Gastroesophageal sphincter (tissue), 4 donors: Measurements from ENCODE around the gene LAMA3. TPM values are rescaled to one million over a fixed set of nuclear protein-coding genes. Genes with fewer than 3 reads are reported as not detected.

ENCODE experiments used
- ATAC-seq: fragments of 150-250 bp; one replicate; pipeline ENCODE4 v1.9.1; 2016; ENCODE audit warnings: mild to moderate bottlenecking, moderate library complexity
- H3K27ac ChIP-seq, 4 donors: fragments of 200-600 bp; sonication (generic) in 3 of 4; 1 replicate in 3 of 4; 2 replicates in 1 of 4; pipeline ENCODE4 v1.5.1; 2016 to 2019
- H3K27me3 ChIP-seq: fragments of 200-600 bp; sonication (generic); one replicate; pipeline ENCODE4 v1.5.1; 2019
- H3K36me3 ChIP-seq, 2 donors: fragments of 200-600 bp; sonication (generic); one replicate each; pipeline ENCODE4 v1.5.1; 2019; ENCODE audit warnings: control low read depth in 1 of 2
- H3K4me1 ChIP-seq, 3 donors: fragments of 200-600 bp; sonication (generic); 1 replicate in 2 of 3; 2 replicates in 1 of 3; pipeline ENCODE4 v1.5.1; 2016 to 2019; ENCODE audit warnings: control low read depth in 2 of 3
- H3K4me3 ChIP-seq, 2 donors: fragments of 200-600 bp; sonication (generic); one replicate each; pipeline ENCODE4 v1.5.1; 2019; ENCODE audit warnings: mild to moderate bottlenecking in 1 of 2, moderate library complexity in 1 of 2
- H3K9me3 ChIP-seq, 3 donors: fragments of 200-600 bp; sonication (generic); one replicate each; pipeline ENCODE4 v1.5.1; 2017 to 2019; ENCODE audit warnings: control low read depth in 2 of 3
- EP300 ChIP-seq: sonication (generic); formaldehyde crosslinking; IDR thresholded peaks from one replicate; pipeline ENCODE4 v1.6.1; 2017; ENCODE audit warnings: antibody characterized with exemption, mild to moderate bottlenecking
- POLR2A ChIP-seq, 2 donors: fragments of 450-650 bp; IDR thresholded peaks; one replicate each; pipeline ENCODE4 v1.6.1; 2017; ENCODE audit warnings: antibody characterized with exemption in 2 of 2, mild to moderate bottlenecking in 2 of 2, moderate library complexity in 1 of 2
- POLR2AphosphoS5 ChIP-seq: sonication (generic); formaldehyde crosslinking; IDR thresholded peaks from one replicate; pipeline ENCODE4 v1.6.1; 2017; ENCODE audit warnings: antibody characterized with exemption
- WGBS, 2 donors: methylation state at CpG; one replicate each; pipeline ENCODE4 v1.1.5; 2018; ENCODE audit warnings: low coverage in 1 of 2; 5-methylcytosine and 5-hydroxymethylcytosine counted together
- total RNA-seq, 4 donors: library from RNA; depleted of rRNA; stranded (reverse); fragments of >200 nt; gene quantifications; one replicate each; pipeline ENCODE4 v1.1.0, GENCODE V29; 2016
- TF ChIP-seq, protein P1 (sequence below), 4 experiments: fragments of 200-600 bp in 2 of 4; fragments of 450-650 bp in 2 of 4; sonication (generic) in 1 of 4; IDR thresholded peaks; one replicate each; pipeline ENCODE4 v1.5.1; 2017 to 2019; ENCODE audit warnings: antibody characterized with exemption in 4 of 4, mild to moderate bottlenecking in 2 of 4, moderate library complexity in 2 of 4

LAMA3 gene
- total RNA-seq, 4 donors from 2014 or later, result 8.3 to 13.5 (median 9.5) TPM

DNA sequence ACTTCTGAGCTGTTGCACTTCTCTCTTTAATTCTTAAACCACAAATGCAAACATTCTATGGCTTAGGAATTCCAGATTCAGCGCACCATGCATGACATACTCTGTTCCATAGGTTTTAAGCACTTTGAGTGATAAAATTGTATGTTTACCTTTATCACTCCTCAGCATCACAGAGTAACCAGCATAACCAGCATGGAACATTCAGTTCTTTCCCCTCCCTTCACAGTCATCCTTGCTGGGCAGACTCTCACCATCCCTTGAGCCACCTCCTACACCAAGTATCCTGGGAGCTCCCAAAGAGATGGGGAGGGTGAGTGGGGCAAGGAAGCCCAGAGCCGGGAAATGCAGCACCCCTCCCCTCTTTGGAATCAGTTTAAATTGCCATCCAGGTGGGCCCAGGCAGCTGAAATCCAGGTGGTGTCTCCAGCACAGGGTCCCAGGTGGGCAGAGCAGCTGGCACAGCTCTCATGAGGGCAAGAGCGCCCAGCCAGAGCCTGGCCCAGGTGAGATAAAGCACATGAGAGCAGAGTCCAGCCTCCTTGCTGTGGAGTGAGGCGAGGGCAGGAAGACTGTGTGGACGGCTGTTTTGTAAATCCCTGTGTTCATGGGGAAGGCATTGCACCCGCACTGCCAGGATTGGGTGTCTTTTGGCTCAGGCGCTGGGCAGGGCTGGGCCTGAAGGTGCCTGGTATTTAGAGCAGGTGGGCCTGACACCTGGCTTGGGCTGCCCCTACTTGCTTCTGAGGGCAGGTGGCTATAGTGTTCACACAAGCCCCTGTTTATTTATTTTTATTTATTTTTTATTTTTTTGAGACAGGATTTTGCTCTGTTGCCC, 36.8 kb downstream of the LAMA3 start:
- Histone ChIP-seq H3K4me1 (peaks cover 0 to 6% (median 0%) of the 10 kb centered on the region in 3 donors), H3K27me3 (no peaks in the 10 kb centered on the region), H3K4me3 (no peak overlapping the region), H3K9me3 (no peaks in the 10 kb centered on the region), H3K36me3 (peaks cover 0 to 6% of the 10 kb centered on the region in 2 donors), H3K27ac (no peak overlapping the region)
- WGBS, 2 donors, result 77 to 96% methylated on average over 1 to 5 of the region's 7 CpGs
- TF ChIP-seq EP300 (no peak), POLR2AphosphoS5 (no peak), POLR2A (IDR thresholded peaks at IDR 0.05) (no peak)
- TF ChIP-seq, protein P1, sequence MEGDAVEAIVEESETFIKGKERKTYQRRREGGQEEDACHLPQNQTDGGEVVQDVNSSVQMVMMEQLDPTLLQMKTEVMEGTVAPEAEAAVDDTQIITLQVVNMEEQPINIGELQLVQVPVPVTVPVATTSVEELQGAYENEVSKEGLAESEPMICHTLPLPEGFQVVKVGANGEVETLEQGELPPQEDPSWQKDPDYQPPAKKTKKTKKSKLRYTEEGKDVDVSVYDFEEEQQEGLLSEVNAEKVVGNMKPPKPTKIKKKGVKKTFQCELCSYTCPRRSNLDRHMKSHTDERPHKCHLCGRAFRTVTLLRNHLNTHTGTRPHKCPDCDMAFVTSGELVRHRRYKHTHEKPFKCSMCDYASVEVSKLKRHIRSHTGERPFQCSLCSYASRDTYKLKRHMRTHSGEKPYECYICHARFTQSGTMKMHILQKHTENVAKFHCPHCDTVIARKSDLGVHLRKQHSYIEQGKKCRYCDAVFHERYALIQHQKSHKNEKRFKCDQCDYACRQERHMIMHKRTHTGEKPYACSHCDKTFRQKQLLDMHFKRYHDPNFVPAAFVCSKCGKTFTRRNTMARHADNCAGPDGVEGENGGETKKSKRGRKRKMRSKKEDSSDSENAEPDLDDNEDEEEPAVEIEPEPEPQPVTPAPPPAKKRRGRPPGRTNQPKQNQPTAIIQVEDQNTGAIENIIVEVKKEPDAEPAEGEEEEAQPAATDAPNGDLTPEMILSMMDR (IDR thresholded peaks at IDR 0.05), result no peak
- ATAC-seq, result no peak

DNA sequence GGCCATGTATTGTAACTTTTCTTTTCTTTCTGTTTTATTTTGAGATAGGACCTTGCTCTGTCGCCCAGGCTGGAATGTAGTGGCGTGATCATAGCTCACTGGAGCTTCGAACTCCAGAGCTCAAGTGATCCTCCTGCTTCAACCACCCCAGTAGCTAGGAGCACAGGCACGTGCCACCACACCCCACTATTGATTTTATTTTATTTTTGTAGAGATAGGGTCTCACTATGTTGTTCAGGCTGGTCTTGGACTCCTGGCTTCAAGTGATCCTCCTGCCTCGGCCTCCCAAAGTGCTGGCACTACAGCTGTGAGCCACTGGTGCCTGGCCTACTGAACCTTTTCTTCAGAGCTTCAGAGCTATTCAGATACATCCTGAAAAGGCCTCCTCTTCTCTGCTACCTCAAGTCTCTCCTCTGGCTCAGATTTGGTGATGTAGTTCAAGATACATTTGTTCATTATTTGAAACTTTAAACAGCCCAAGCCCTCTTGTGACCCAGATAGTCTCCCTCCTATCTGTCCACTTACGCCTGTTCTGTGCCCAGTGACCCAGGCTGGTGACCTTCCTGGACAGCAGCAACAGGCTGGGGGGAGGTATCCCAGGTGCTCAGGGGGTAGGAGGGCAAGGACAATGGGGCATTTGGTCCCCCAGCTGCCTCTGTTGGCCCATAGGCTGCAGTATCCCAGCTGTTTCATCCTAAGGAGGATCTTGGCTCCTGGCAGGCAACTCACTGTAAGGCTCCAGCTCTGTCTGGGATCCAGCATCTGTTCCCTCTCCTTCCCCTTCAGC, 38.6 kb downstream of the LAMA3 start:
- H3K36me3 ChIP-seq, result peaks cover 0 to 6% of the 10 kb centered on the region in 2 donors
- no peaks in the 10 kb centered on the region for H3K9me3 ChIP-seq
- H3K27ac ChIP-seq, result no peak overlapping the region
- 96 to 100% methylated on average over 2 to 6 of the region's 6 CpGs for WGBS, 2 donors
- TF ChIP-seq POLR2AphosphoS5 (no peak), POLR2A (IDR thresholded peaks at IDR 0.05) (no peak), EP300 (no peak)
- TF ChIP-seq, protein P1 (IDR thresholded peaks at IDR 0.05), result no peak
- no peaks in the 10 kb centered on the region for H3K4me1 ChIP-seq
- H3K27me3 ChIP-seq, result no peaks in the 10 kb centered on the region
- no peak for ATAC-seq
- H3K4me3 ChIP-seq, result no peak overlapping the region

DNA sequence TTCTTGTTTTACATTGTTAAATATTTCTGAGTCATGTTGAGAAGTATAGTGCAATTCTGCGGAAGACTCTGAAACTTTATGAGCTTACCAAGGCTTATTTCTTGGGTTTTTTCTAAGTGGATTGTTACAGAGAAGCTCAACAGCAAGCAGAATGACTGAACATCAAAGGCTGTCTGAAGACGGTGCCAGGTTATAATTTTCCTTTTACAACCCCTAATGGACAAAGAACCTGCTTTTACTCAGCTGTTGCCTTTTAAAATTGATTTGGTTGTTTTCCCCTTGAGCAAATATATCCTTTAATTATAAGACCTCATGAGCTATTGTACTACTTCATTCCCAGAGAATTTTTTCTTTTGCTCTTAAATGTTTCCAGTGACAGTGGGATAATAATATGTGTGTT, 41.6 kb downstream of the LAMA3 start:
- 92 to 94% methylated on average over 2 of the region's 2 CpGs for WGBS, 2 donors
- Histone ChIP-seq H3K36me3 (peaks cover 0 to 6% of the 10 kb centered on the region in 2 donors), H3K27me3 (no peaks in the 10 kb centered on the region), H3K4me3 (no peak overlapping the region), H3K9me3 (no peaks in the 10 kb centered on the region), H3K4me1 (no peaks in the 10 kb centered on the region), H3K27ac (no peak overlapping the region)
- ATAC-seq, result no peak
- TF ChIP-seq POLR2AphosphoS5, result no peak
- no peak for TF ChIP-seq EP300
- no peak for TF ChIP-seq POLR2A (IDR thresholded peaks at IDR 0.05)
- TF ChIP-seq, protein P1 (IDR thresholded peaks at IDR 0.05), result no peak

DNA sequence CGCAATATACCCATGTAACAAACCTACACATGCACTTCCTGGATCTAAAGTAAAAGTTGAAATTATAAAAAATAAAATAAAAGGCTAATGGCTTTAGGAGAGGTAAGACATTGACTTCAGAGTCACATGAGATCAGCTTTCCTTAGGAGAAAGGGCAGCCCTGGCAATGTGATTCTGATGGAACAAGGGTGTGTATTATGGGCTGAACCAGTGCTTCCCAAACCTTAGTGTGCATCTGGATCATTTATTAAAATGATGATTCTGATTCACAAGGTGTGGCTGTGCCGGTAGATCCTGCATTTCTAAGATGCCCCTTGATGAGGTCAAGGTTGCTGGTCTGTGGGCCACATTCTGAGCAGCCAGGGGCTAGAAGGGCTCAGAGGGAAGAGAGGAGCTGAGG, 42.6 kb downstream of the LAMA3 start:
- no peak for ATAC-seq

More for the DNA sequence above, 42.6 kb downstream of the LAMA3 start:
- WGBS, 2 donors, result 70 to 86% methylated on average over 2 of the region's 2 CpGs
- Histone ChIP-seq H3K4me3 (no peak overlapping the region), H3K36me3 (no peaks in the 10 kb centered on the region), H3K9me3 (no peaks in the 10 kb centered on the region), H3K4me1 (no peaks in the 10 kb centered on the region), H3K27ac (no peak overlapping the region), H3K27me3 (no peaks in the 10 kb centered on the region)
- TF ChIP-seq POLR2AphosphoS5 (no peak), EP300 (no peak), POLR2A (IDR thresholded peaks at IDR 0.05) (no peak)
- TF ChIP-seq, protein P1 (IDR thresholded peaks at IDR 0.05), result no peak
